HG03575 (cell line): ENCODE data around the gene BCL6B.
"Not testable (repeated sequence)": the region's sequence is repeated elsewhere in the genome, so short reads cannot be mapped to it uniquely, and the experiment has no call there.

Experiments used
- ATAC-seq: cut with Tn5 transposase; IDR thresholded peaks from one replicate; pipeline ENCODE4 v1.9.1; 2021; ENCODE audit not compliant: unreplicated experiment, insufficient number of reproducible peaks, low FRiP score; ENCODE audit errors: extremely low read depth

Gene BCL6B

GRCh38 chr17:7022781-7023571 is at the start of gene BCL6B:
TSS of gene BCL6B (plus strand) at chr17:7023050. CDS start at chr17:7023672, 622 bp downstream.
- ATAC-seq = no peak

- ATAC-seq = not testable (repeated sequence)
Measured at GRCh38 chr17:6979440-6979839, 43.4 kb upstream of the BCL6B start.

- ATAC-seq = no peak
Measured at GRCh38 chr17:6981426-6981825, 41.4 kb upstream of the BCL6B start.

GRCh38 chr17:6985266-6985665 is 37.6 kb upstream of the BCL6B start:
- ATAC-seq = no peak

- ATAC-seq = no peak
Measured at GRCh38 chr17:6986676-6987075, 36.2 kb upstream of the BCL6B start.

- no peak for ATAC-seq
Measured at GRCh38 chr17:6989779-6990178, 33.1 kb upstream of the BCL6B start.

GRCh38 chr17:6993613-6994056 is 29.2 kb upstream of the BCL6B start:
- ATAC-seq = not testable (repeated sequence)

GRCh38 chr17:6994118-6994598 is 28.7 kb upstream of the BCL6B start:
- no peak for ATAC-seq

GRCh38 chr17:6994666-6995256 is 28.1 kb upstream of the BCL6B start:
- no peak for ATAC-seq

- ATAC-seq = no peak
Measured at GRCh38 chr17:6995500-6996255, 27.2 kb upstream of the BCL6B start, which contains the start of gene ALOX12. TSS of gene ALOX12 (plus strand) at chr17:6996049. CDS start at chr17:6996118, 69 bp downstream.

GRCh38 chr17:6996256-6997011 is 26.4 kb upstream of the BCL6B start:
- no peak for ATAC-seq

GRCh38 chr17:6997171-6997570 is 25.7 kb upstream of the BCL6B start:
- no peak for ATAC-seq

GRCh38 chr17:6998855-6999508 is 23.9 kb upstream of the BCL6B start:
- no peak for ATAC-seq

GRCh38 chr17:7001318-7001961 is 21.4 kb upstream of the BCL6B start:
- no peak for ATAC-seq

- ATAC-seq = no peak
Measured at GRCh38 chr17:7002288-7003047, 20.4 kb upstream of the BCL6B start.

- ATAC-seq = no peak
Measured at GRCh38 chr17:7003745-7004144, 19.1 kb upstream of the BCL6B start.
